Astrocyte (in vitro differentiated cells and primary cell): Measurements from ENCODE around the gene BAHCC1. TPM values are rescaled to one million over a fixed set of nuclear protein-coding genes. Genes with fewer than 3 reads are reported as not detected.

Experiments used
- DNase-seq: peaks from one replicate; pipeline ENCODE4 v3.0.0-alpha.2; 2010; ENCODE audit warnings: low read depth
- FAIRE-seq: peaks from 2 replicates; lab custom pipeline; 2011; peaks lifted over from hg19 to GRCh38; lab: Jason Lieb, UNC
- H2AFZ ChIP-seq: 2 replicates; pipeline ENCODE4 v1.6.0; 2012; ENCODE audit warnings: low read depth, low read length, inconsistent platforms
- H3K27ac ChIP-seq: 2 replicates; pipeline ENCODE4 v1.5.1; 2011; ENCODE audit warnings: low read depth, low read length, inconsistent platforms
- H3K27me3 ChIP-seq: 2 replicates; pipeline ENCODE4 v1.6.0; 2011; ENCODE audit warnings: low read length, inconsistent platforms; ENCODE audit not compliant: insufficient read depth
- H3K36me3 ChIP-seq: 2 replicates; pipeline ENCODE4 v1.5.1; 2011; ENCODE audit warnings: low read length, inconsistent platforms; ENCODE audit not compliant: insufficient read depth
- H3K4me1 ChIP-seq: 2 replicates; pipeline ENCODE4 v1.5.1; 2011; ENCODE audit warnings: low read length, inconsistent platforms; ENCODE audit not compliant: insufficient read depth
- H3K4me2 ChIP-seq: 2 replicates; pipeline ENCODE4 v1.6.0; 2012; ENCODE audit warnings: low read length, inconsistent platforms
- H3K4me3 ChIP-seq: 2 replicates; pipeline ENCODE4 v1.5.1; 2011; ENCODE audit warnings: low read depth, mild to moderate bottlenecking, low read length, inconsistent platforms; ENCODE audit not compliant: insufficient read depth
- H3K79me2 ChIP-seq: 2 replicates; pipeline ENCODE4 v1.6.0; 2012; ENCODE audit warnings: mild to moderate bottlenecking, low read length, inconsistent platforms; ENCODE audit not compliant: insufficient read depth
- H3K9ac ChIP-seq: 2 replicates; pipeline ENCODE4 v1.6.0; 2012; ENCODE audit warnings: mild to moderate bottlenecking, low read length, inconsistent platforms
- H3K9me3 ChIP-seq: 2 replicates; pipeline ENCODE4 v1.5.1; 2012; ENCODE audit warnings: low read depth, mild to moderate bottlenecking, low read length, inconsistent platforms; ENCODE audit not compliant: insufficient read depth
- H4K20me1 ChIP-seq: 2 replicates; pipeline ENCODE4 v1.6.0; 2012; ENCODE audit warnings: low read length, inconsistent platforms; ENCODE audit not compliant: insufficient read depth
- H3K27ac Mint-ChIP-seq: one replicate; pipeline ENCODE4 v1.8.0; 2021; ENCODE audit warnings: mild to moderate bottlenecking, mixed read lengths; ENCODE audit not compliant: unreplicated experiment
- H3K27me3 Mint-ChIP-seq: one replicate; pipeline ENCODE4 v1.8.0; 2021; ENCODE audit warnings: low read depth, mixed read lengths; ENCODE audit not compliant: unreplicated experiment
- H3K36me3 Mint-ChIP-seq: one replicate; pipeline ENCODE4 v1.8.0; 2021; ENCODE audit warnings: low read depth, mixed read lengths; ENCODE audit not compliant: unreplicated experiment
- H3K4me1 Mint-ChIP-seq: one replicate; pipeline ENCODE4 v1.8.0; 2021; ENCODE audit warnings: low read depth, mixed read lengths; ENCODE audit not compliant: unreplicated experiment
- H3K4me3 Mint-ChIP-seq: one replicate; pipeline ENCODE4 v1.8.0; 2021; ENCODE audit warnings: mild to moderate bottlenecking, moderate library complexity, mixed read lengths; ENCODE audit not compliant: unreplicated experiment
- H3K9me3 Mint-ChIP-seq: one replicate; pipeline ENCODE4 v1.8.0; 2021; ENCODE audit warnings: mild to moderate bottlenecking, mixed read lengths; ENCODE audit not compliant: unreplicated experiment
- EZH2 ChIP-seq: IDR thresholded peaks from 2 replicates; pipeline ENCODE4 v1.6.1; 2012; ENCODE audit warnings: mild to moderate bottlenecking, low read length, inconsistent platforms; ENCODE audit not compliant: insufficient read depth
- total RNA-seq: library from RNA; stranded (reverse); gene quantifications from 2 replicates; pipeline ENCODE4 v1.2.1, GENCODE V29; 2021
- TF ChIP-seq, protein P1 (sequence below): IDR thresholded peaks from 2 replicates; pipeline ENCODE4 v1.5.1; 2011; ENCODE audit warnings: low read depth, mild to moderate bottlenecking, inconsistent platforms, low read length, moderate library complexity; ENCODE audit not compliant: insufficient read depth

The BAHCC1 gene
- total RNA-seq, 1 donor from 2014 or later, result 18.5 TPM

DNA sequence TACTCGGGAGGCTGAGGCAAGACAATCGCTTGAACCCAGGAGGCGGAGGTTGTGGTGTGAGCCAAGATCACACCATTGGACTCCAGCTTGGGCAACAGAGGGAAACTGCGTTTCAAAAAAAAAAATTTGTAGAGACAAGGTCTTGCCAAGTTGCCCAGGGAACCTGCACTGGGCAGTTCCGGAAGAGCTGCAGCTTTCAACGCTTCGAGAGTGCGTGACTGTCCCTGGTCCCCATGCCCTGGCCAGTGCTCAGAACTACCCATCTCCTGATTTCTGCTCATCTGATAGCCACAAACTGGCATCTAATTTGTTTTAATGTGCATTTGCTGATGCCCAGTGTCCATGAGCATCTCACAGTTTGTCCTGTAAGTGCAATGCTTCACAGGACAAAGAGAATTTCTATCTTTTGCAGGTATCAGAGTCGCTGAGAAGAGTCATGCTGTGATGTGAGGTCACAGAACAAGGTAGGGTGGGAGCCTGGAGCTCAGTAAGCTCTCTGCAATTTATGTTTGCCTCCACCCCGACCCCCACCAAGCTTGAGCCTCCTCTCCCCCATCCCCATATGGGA, 113.5 kb downstream of the BAHCC1 start:
- TF ChIP-seq, protein P1, sequence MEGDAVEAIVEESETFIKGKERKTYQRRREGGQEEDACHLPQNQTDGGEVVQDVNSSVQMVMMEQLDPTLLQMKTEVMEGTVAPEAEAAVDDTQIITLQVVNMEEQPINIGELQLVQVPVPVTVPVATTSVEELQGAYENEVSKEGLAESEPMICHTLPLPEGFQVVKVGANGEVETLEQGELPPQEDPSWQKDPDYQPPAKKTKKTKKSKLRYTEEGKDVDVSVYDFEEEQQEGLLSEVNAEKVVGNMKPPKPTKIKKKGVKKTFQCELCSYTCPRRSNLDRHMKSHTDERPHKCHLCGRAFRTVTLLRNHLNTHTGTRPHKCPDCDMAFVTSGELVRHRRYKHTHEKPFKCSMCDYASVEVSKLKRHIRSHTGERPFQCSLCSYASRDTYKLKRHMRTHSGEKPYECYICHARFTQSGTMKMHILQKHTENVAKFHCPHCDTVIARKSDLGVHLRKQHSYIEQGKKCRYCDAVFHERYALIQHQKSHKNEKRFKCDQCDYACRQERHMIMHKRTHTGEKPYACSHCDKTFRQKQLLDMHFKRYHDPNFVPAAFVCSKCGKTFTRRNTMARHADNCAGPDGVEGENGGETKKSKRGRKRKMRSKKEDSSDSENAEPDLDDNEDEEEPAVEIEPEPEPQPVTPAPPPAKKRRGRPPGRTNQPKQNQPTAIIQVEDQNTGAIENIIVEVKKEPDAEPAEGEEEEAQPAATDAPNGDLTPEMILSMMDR, result no peak
- no peak for TF ChIP-seq EZH2
- DNase-seq, result no peak
- no peak overlapping the region for H2AFZ ChIP-seq
- peaks cover 52% of the 10 kb centered on the region for H4K20me1 ChIP-seq
- H3K9me3 Mint-ChIP-seq, result no peaks in the 10 kb centered on the region
- peaks cover 40% of the 10 kb centered on the region for H3K36me3 Mint-ChIP-seq
- peaks cover 52% of the 10 kb centered on the region for H3K79me2 ChIP-seq
- H3K27ac Mint-ChIP-seq, result peak overlapping the region; percentile 95
- H3K27ac ChIP-seq, result no peak overlapping the region
- H3K36me3 ChIP-seq, result peaks cover 31% of the 10 kb centered on the region
- H3K9ac ChIP-seq, result peak overlapping the region; percentile 88
- FAIRE-seq, result no peak
- peak overlapping the region; percentile 98 for H3K4me3 ChIP-seq
- H3K4me1 Mint-ChIP-seq, result peaks cover 2% of the 10 kb centered on the region
- peak overlapping the region; percentile 98 for H3K4me2 ChIP-seq
- no peaks in the 10 kb centered on the region for H3K9me3 ChIP-seq
- no peaks in the 10 kb centered on the region for H3K27me3 Mint-ChIP-seq
- H3K4me1 ChIP-seq, result peaks cover 7% of the 10 kb centered on the region
- H3K27me3 ChIP-seq, result no peaks in the 10 kb centered on the region
- H3K4me3 Mint-ChIP-seq, result peak overlapping the region; percentile 95

DNA sequence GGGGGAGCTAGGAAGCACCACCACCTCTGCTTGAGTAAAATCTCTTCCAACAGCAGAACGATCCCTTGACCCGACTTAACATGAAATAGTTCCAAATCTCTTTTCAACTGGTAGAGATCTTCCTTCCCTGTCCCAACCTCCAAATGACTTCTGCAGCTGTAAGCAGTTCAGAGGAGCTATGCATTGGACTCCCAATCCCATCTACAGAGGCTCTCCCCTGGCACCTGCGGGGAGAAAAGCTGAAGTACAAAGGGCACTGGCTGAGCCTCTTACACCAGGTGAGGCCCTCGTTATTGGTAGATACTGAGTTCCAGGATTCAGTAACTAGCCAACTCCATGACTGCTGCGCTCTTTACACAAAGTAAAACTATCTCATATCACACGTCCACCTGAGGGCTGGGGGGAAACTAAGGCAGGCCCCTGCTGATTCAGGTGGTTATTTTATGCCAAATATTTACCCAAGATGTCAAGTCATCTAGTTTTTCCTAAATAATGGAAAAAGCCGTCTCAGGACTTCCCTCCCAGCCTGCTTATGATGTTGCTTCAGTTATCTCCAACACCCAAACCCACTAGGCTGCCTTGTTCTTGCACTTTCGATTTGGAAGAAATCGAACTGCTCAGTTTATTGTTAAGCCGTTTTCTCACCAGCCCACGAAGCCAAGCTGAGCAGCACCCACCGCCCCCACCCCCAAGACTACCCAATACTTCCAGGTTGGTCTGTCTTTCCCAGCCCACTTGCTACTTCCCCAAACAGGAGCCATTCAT, 114.1 kb downstream of the BAHCC1 start:
- no peak for TF ChIP-seq EZH2
- TF ChIP-seq, protein P1, result no peak
- Histone ChIP-seq H4K20me1 (peaks cover 52% of the 10 kb centered on the region), H3K79me2 (peaks cover 57% of the 10 kb centered on the region), H3K4me3 (peak overlapping the region; percentile 98), H3K4me1 (peaks cover 13% of the 10 kb centered on the region), H3K4me2 (peak overlapping the region; percentile 98), H3K36me3 (peaks cover 31% of the 10 kb centered on the region), H3K27ac (peak overlapping the region; percentile 0), H2AFZ (no peak overlapping the region), H3K9ac (peak overlapping the region; percentile 88), H3K9me3 (no peaks in the 10 kb centered on the region), H3K27me3 (no peaks in the 10 kb centered on the region)
- H3K9me3 Mint-ChIP-seq, result no peaks in the 10 kb centered on the region
- DNase-seq, result no peak
- H3K27ac Mint-ChIP-seq, result peak overlapping the region; percentile 95
- H3K36me3 Mint-ChIP-seq, result peaks cover 40% of the 10 kb centered on the region
- peaks cover 2% of the 10 kb centered on the region for H3K4me1 Mint-ChIP-seq
- FAIRE-seq, result no peak
- peak overlapping the region; percentile 95 for H3K4me3 Mint-ChIP-seq
- no peaks in the 10 kb centered on the region for H3K27me3 Mint-ChIP-seq
